A549 (cell line): ENCODE results near the gene PCDH12. TPM values are rescaled to one million over a fixed set of nuclear protein-coding genes. Genes with fewer than 3 reads are reported as not detected.

ENCODE experiments used
- ATAC-seq, 2 experiments: fragments of 200-7000 bp in 1 of 2; fragments of >200 bp in 1 of 2; cut with Nextera tagmentation in 1 of 2; cut with Tn5 transposase in 1 of 2; 3 replicates each; pipeline versions ENCODE4 v1.8.0 to v1.9.1; 2018 to 2020; ENCODE audit warnings: mild to moderate bottlenecking in 1 of 2, moderate library complexity in 1 of 2
- CTCF ChIA-PET: fragments of 300-600 bp; sonication (Branson Sonifier 250); formaldehyde crosslinking; extraction: SDS; loops from one replicate; lab custom pipeline; 2021; ENCODE audit warnings: antibody characterized with exemption, inconsistent platforms; lab: Yijun Ruan, JAX
- POLR2A ChIA-PET: fragments of 350-600 bp; formaldehyde crosslinking; extraction: SDS; loops from one replicate; lab custom pipeline; 2021; ENCODE audit warnings: antibody characterized with exemption, inconsistent platforms; lab: Yijun Ruan, JAX
- DNase-seq, 2 experiments: peaks; one replicate each; pipeline versions ENCODE4 v3.0.0 to v3.0.0-alpha.2; 2011 to 2016; ENCODE audit warnings: low read depth in 1 of 2, low spot score in 1 of 2
- FAIRE-seq: peaks from 2 replicates; lab custom pipeline; 2011; peaks lifted over from hg19 to GRCh38; lab: Jason Lieb, UNC
- H3K27ac ChIP-seq, 2 experiments: fragments of >200 bp; sonication (Bioruptor Twin); formaldehyde crosslinking; 3 replicates each; pipeline ENCODE4 v1.5.1; 2016 to 2017
- H3K4me1 ChIP-seq: fragments of >200 bp; sonication (Bioruptor Twin); formaldehyde crosslinking; 3 replicates; pipeline ENCODE4 v1.6.1; 2016
- H3K4me2 ChIP-seq: fragments of >200 bp; sonication (Bioruptor Twin); formaldehyde crosslinking; 3 replicates; pipeline ENCODE4 v1.6.1; 2016
- H3K4me3 ChIP-seq: fragments of >200 bp; sonication (Bioruptor Twin); formaldehyde crosslinking; 3 replicates; pipeline ENCODE4 v1.5.1; 2016
- H3K9me3 ChIP-seq: fragments of >200 bp; sonication (Bioruptor Twin); formaldehyde crosslinking; 3 replicates; pipeline ENCODE4 v1.6.1; 2016
- ATOH8 ChIP-seq: fragments of 250-450 bp; sonication (Bioruptor Pico); IDR thresholded peaks from 2 replicates; pipeline ENCODE4 v1.5.0; 2020; ENCODE audit warnings: low read depth, mild to moderate bottlenecking, moderate library complexity
- BHLHE40 ChIP-seq: IDR thresholded peaks from 2 replicates; pipeline ENCODE4 v1.6.1; 2012; ENCODE audit warnings: low read depth, low read length, inconsistent platforms
- CBX2 ChIP-seq: fragments of 200-600 bp; sonication (generic); IDR thresholded peaks from 2 replicates; pipeline ENCODE4 v1.6.1; 2016; ENCODE audit warnings: low read depth, mild to moderate bottlenecking, borderline replicate concordance
- CEBPB ChIP-seq, 2 experiments: fragments of >200 bp in 1 of 2; sonication (Bioruptor Twin) in 1 of 2; formaldehyde crosslinking in 1 of 2; IDR thresholded peaks; 2 replicates each; pipeline ENCODE4 v1.6.1; 2012 to 2016
- CHD2 ChIP-seq: fragments of 150-350 bp; IDR thresholded peaks from 2 replicates; pipeline ENCODE4 v1.6.1; 2014; ENCODE audit warnings: low read length; ENCODE audit not compliant: partially characterized antibody
- E2F6 ChIP-seq: IDR thresholded peaks from 2 replicates; pipeline ENCODE4 v1.6.1; 2012; ENCODE audit warnings: low read depth, borderline replicate concordance
- EHF ChIP-seq: fragments of 250-450 bp; sonication (Bioruptor Pico); IDR thresholded peaks from 2 replicates; pipeline ENCODE4 v1.5.0; 2020; ENCODE audit warnings: mild to moderate bottlenecking
- EP300 ChIP-seq, 2 experiments: fragments of >200 bp; sonication (Bioruptor Twin); formaldehyde crosslinking; IDR thresholded peaks; 2 replicates in 1 of 2; 3 replicates in 1 of 2; pipeline ENCODE4 v1.6.1; 2016 to 2017
- FOSL2 ChIP-seq, 2 experiments: fragments of 450-650 bp in 1 of 2; fragments of >200 bp in 1 of 2; sonication (Bioruptor Twin) in 1 of 2; formaldehyde crosslinking; IDR thresholded peaks; 2 replicates each; pipeline versions ENCODE4 v1.5.0 to v1.6.1; 2016 to 2020; ENCODE audit warnings: mild to moderate bottlenecking in 1 of 2, moderate library complexity in 1 of 2
- HEYL ChIP-seq: fragments of 250-450 bp; sonication (Bioruptor Pico); IDR thresholded peaks from 2 replicates; pipeline ENCODE4 v1.8.0; 2021; ENCODE audit warnings: mild to moderate bottlenecking, moderate library complexity
- HOXA7 ChIP-seq: fragments of 250-450 bp; sonication (Bioruptor Pico); IDR thresholded peaks from 2 replicates; pipeline ENCODE4 v1.5.0; 2020; ENCODE audit warnings: mild to moderate bottlenecking, moderate library complexity
- HOXB13 ChIP-seq: fragments of 250-450 bp; sonication (Bioruptor Pico); IDR thresholded peaks from 2 replicates; pipeline ENCODE4 v1.5.0; 2020; ENCODE audit warnings: low read depth, mild to moderate bottlenecking, moderate library complexity
- HOXB5 ChIP-seq: fragments of 250-450 bp; sonication (Bioruptor Pico); IDR thresholded peaks from 2 replicates; pipeline ENCODE4 v1.5.0; 2020; ENCODE audit warnings: mild to moderate bottlenecking, moderate library complexity
- KDM5A ChIP-seq: fragments of 200-600 bp; sonication (generic); IDR thresholded peaks from 2 replicates; pipeline ENCODE4 v1.6.1; 2016; ENCODE audit warnings: antibody characterized with exemption, mild to moderate bottlenecking
- NR3C1 ChIP-seq: fragments of >200 bp; sonication (Bioruptor Twin); formaldehyde crosslinking; IDR thresholded peaks from 3 replicates; pipeline ENCODE4 v1.6.1; 2017
- PHF8 ChIP-seq: fragments of 200-600 bp; sonication (generic); IDR thresholded peaks from 2 replicates; pipeline ENCODE4 v1.6.1; 2016; ENCODE audit warnings: low read depth, mild to moderate bottlenecking, antibody characterized with exemption, moderate library complexity, borderline replicate concordance
- POLR2A ChIP-seq: IDR thresholded peaks from 2 replicates; pipeline ENCODE4 v1.6.1; 2012; ENCODE audit warnings: mild to moderate bottlenecking, low read length
- POLR2AphosphoS2 ChIP-seq: conservative IDR thresholded peaks from 2 replicates; pipeline ENCODE4 v1.6.1; 2012; ENCODE audit warnings: low read length, improper control_type of control experiment, inconsistent platforms
- RAD21 ChIP-seq, 2 experiments: fragments of >200 bp in 1 of 2; sonication (Bioruptor Twin) in 1 of 2; formaldehyde crosslinking in 1 of 2; IDR thresholded peaks in 1 of 2; conservative IDR thresholded peaks in 1 of 2; 2 replicates in 1 of 2; 3 replicates in 1 of 2; pipeline ENCODE4 v1.6.1; 2012 to 2018; ENCODE audit warnings: inconsistent platforms in 1 of 2
- RARB ChIP-seq: fragments of 250-450 bp; sonication (Bioruptor Pico); IDR thresholded peaks from 2 replicates; pipeline ENCODE4 v1.8.0; 2021; ENCODE audit warnings: mild to moderate bottlenecking, moderate library complexity
- RFX5 ChIP-seq: fragments of 450-650 bp; IDR thresholded peaks from 2 replicates; pipeline ENCODE4 v1.7.1; 2014; ENCODE audit warnings: antibody characterized with exemption, mild to moderate bottlenecking, moderate library complexity
- SMC3 ChIP-seq: fragments of >200 bp; sonication (Bioruptor Twin); formaldehyde crosslinking; IDR thresholded peaks from 3 replicates; pipeline ENCODE4 v1.6.1; 2018; ENCODE audit warnings: inconsistent platforms
- TP53 ChIP-seq: fragments of 250-450 bp; sonication (Bioruptor Pico); IDR thresholded peaks from 2 replicates; pipeline ENCODE4 v1.5.0; 2021; ENCODE audit warnings: mild to moderate bottlenecking, moderate library complexity
- WGBS: methylation state at CpG from one replicate; pipeline ENCODE4 v1.1.6; 2017; ENCODE audit errors: missing lambda C conversion rate; 5-methylcytosine and 5-hydroxymethylcytosine counted together
- polyA plus RNA-seq, 4 experiments: library from polyadenylated mRNA; depleted of rRNA in 3 of 4; stranded (reverse); fragments of >200 nt; fragmentation: RNase III in 1 of 4; extraction: RNeasy Plus Mini Kit Qiagen cat#74134 plus additional on column Dnase treatment in 1 of 4; gene quantifications; 2 replicates in 3 of 4; 3 replicates in 1 of 4; pipeline ENCODE4 v1.2.3, GENCODE V29; 2011 to 2017

The PCDH12 gene
- polyA plus RNA-seq, 2 of the 4 experiments (the other 2 are of a cell fraction) = not detected

GRCh38 chr5:141915881-141916336 is 42.1 kb downstream of the PCDH12 start:
- POLR2A ChIA-PET = interaction anchor here (4.0 kb wide), 1 partner anchor 8 kb away, joined by 18 read pairs; the partner anchor contains the start of gene DELE1
- DNase-seq (no peak), ATAC-seq (peak; percentile 44 to 56; a peak in 4 of 6 replicates), FAIRE-seq (no peak)
- no peak overlapping the region for H3K4me2 ChIP-seq
- no peak overlapping the region for H3K27ac ChIP-seq
- TF ChIP-seq CBX2 = no peak
- no peak for TF ChIP-seq BHLHE40
- TF ChIP-seq HOXB5 = no peak
- no peak for TF ChIP-seq KDM5A
- no peak for TF ChIP-seq FOSL2 (IDR thresholded peaks at IDR 0.05)
- no peak for TF ChIP-seq FOSL2 (CRISPR knock-in tag; IDR thresholded peaks at IDR 0.05)
- no peak for TF ChIP-seq HOXA7 (CRISPR knock-in tag)
- TF ChIP-seq E2F6 = no peak
- TF ChIP-seq POLR2AphosphoS2 = no peak
- TF ChIP-seq TP53 (CRISPR knock-in tag) = no peak
- 74% methylated on average over 6 of the region's 6 CpGs for WGBS
- no peaks in the 10 kb centered on the region for H3K9me3 ChIP-seq
- H3K4me3 ChIP-seq = no peak overlapping the region
- H3K4me1 ChIP-seq = no peaks in the 10 kb centered on the region
- CTCF ChIA-PET = interaction anchor here (0.6 to 3.5 kb wide), 11 partner anchors 10 to 1767 kb away, joined by 3 to 13 read pairs (median 4); no protein-coding TSS in a partner anchor

- Histone ChIP-seq H3K9me3 (no peaks in the 10 kb centered on the region), H3K4me3 (no peak overlapping the region), H3K4me1 (no peaks in the 10 kb centered on the region), H3K4me2 (no peak overlapping the region), H3K27ac (no peak overlapping the region)
- POLR2A ChIA-PET = interaction anchor here (4.0 kb wide), 1 partner anchor 9 kb away, joined by 18 read pairs; the partner anchor contains the start of gene DELE1
- WGBS = 72% methylated on average over 3 of the region's 3 CpGs
- FAIRE-seq = no peak
- TF ChIP-seq CEBPB (IDR thresholded peaks at IDR 0.05) (no peak), CHD2 (no peak), SMC3 (no peak), RFX5 (no peak), EP300 (IDR thresholded peaks at IDR 0.05) (no peak), HEYL (no peak), ATOH8 (CRISPR knock-in tag) (no peak), PHF8 (no peak), EHF (CRISPR knock-in tag) (no peak), HOXA7 (CRISPR knock-in tag) (no peak), POLR2A (no peak), NR3C1 (no peak)
- ATAC-seq = no peak
- CTCF ChIA-PET = interaction anchor here (0.9 to 3.5 kb wide), 8 partner anchors 9 to 798 kb away, joined by 3 to 13 read pairs (median 5); no protein-coding TSS in a partner anchor
- DNase-seq = no peak
Measured at GRCh38 chr5:141914797-141915196, 43.2 kb downstream of the PCDH12 start.

- TF ChIP-seq RAD21 (conservative IDR thresholded peaks at IDR 0.05 in 1 of 2, IDR thresholded peaks at IDR 0.05 in 1 of 2) (peak in 1 of 2 experiments; percentile 28; a peak in 2 of 5 replicates), ATOH8 (CRISPR knock-in tag) (no peak), SMC3 (no peak), HOXA7 (CRISPR knock-in tag) (no peak), FOSL2 (IDR thresholded peaks at IDR 0.05) (no peak), FOSL2 (CRISPR knock-in tag; IDR thresholded peaks at IDR 0.05) (no peak), HOXB13 (CRISPR knock-in tag) (no peak), RARB (CRISPR knock-in tag) (no peak)
- no peak for DNase-seq
- ChIA-PET POLR2A (interaction anchor here (4.0 kb wide), 1 partner anchor 9 kb away, joined by 18 read pairs; the partner anchor contains the start of gene DELE1), CTCF (interaction anchor here (0.9 to 3.5 kb wide), 7 partner anchors 8 to 799 kb away, joined by 3 to 13 read pairs (median 5); no protein-coding TSS in a partner anchor)
- no peak overlapping the region for H3K4me3 ChIP-seq
- H3K4me2 ChIP-seq = no peak overlapping the region
- no peaks in the 10 kb centered on the region for H3K9me3 ChIP-seq
- H3K27ac ChIP-seq = no peak overlapping the region
- no peak for FAIRE-seq
- ATAC-seq = peak in 1 of 2 experiments; percentile 58; a peak in 3 of 6 replicates
- 63% methylated on average over 31 of the region's 40 CpGs for WGBS
- no peaks in the 10 kb centered on the region for H3K4me1 ChIP-seq
Measured at GRCh38 chr5:141914199-141914743, 43.7 kb downstream of the PCDH12 start.
